Activated CD8-positive, alpha-beta T cell treated with anti-CD3 and anti-CD28 coated beads for 36 hours (primary cell): ENCODE results near the gene PLXNC1. TPM values are rescaled to one million over a fixed set of nuclear protein-coding genes. Genes with fewer than 3 reads are reported as not detected.

Experiments used
- ATAC-seq: fragments of 200-7000 bp; cut with Tn5 transposase; one replicate; pipeline ENCODE4 v1.10.0; 2021; ENCODE audit warnings: mild to moderate bottlenecking, moderate library complexity
- CTCF ChIA-PET: fragments of 350-600 bp; sonication (Branson Sonifier 250); formaldehyde crosslinking; loops from one replicate; lab custom pipeline; 2021; ENCODE audit warnings: antibody characterized with exemption; lab: Charles Lee
- POLR2A ChIA-PET: fragments of 350-600 bp; sonication (Branson Sonifier 250); formaldehyde crosslinking; loops from one replicate; lab custom pipeline; 2021; ENCODE audit warnings: antibody characterized with exemption; lab: Charles Lee
- DNase-seq: peaks from one replicate; pipeline ENCODE4 v3.0.0-alpha.2; 2020
- H3K27ac Mint-ChIP-seq: one replicate; pipeline ENCODE4 v1.8.0; 2021; ENCODE audit warnings: mild to moderate bottlenecking, mixed read lengths
- H3K27me3 Mint-ChIP-seq: one replicate; pipeline ENCODE4 v1.8.0; 2021; ENCODE audit warnings: mixed read lengths
- H3K36me3 Mint-ChIP-seq: one replicate; pipeline ENCODE4 v1.8.0; 2021; ENCODE audit warnings: low read depth, mixed read lengths
- H3K4me1 Mint-ChIP-seq: one replicate; pipeline ENCODE4 v1.8.0; 2021; ENCODE audit warnings: low read depth, mixed read lengths
- H3K4me3 Mint-ChIP-seq: one replicate; pipeline ENCODE4 v1.8.0; 2021; ENCODE audit warnings: mild to moderate bottlenecking, moderate library complexity, mixed read lengths
- H3K9me3 Mint-ChIP-seq: one replicate; pipeline ENCODE4 v1.8.0; 2021; ENCODE audit warnings: mixed read lengths
- intact Hi-C: fragments of 100-400 bp; cut with micrococcal nuclease; formaldehyde crosslinking; loops from one replicate; pipeline ENCODE4 v1.10.0; 2022
- total RNA-seq, 2 experiments: library from RNA; stranded (reverse); gene quantifications; one replicate each; pipeline ENCODE4 v1.2.3, GENCODE V29; 2021
- TF ChIP-seq, protein P1 (sequence below): fragments of 200-600 bp; IDR thresholded peaks from one replicate; pipeline ENCODE4 v1.8.0; 2022; ENCODE audit warnings: antibody characterized with exemption, mild to moderate bottlenecking

PLXNC1 gene
- total RNA-seq, 2 experiments from 2014 or later: 8.8 to 9.5 TPM

DNA sequence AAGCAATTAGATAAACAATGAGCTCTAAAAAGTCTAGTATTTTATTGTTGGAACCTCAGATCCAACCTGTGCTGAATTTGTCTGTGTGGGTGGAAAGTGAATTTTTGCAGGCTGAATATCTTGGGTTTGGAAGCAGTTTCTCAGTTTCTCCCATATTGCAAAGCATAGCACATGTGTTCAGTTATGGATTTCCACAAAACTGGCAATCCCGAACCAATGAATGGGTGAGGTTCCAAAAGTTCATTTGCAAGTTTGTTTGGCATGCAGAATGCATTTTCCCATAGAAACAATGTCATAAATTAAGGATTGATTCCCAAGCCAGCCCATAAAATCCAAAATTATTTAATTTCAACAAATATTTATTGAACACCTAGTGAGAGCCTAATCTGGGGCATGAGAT is 43.4 kb downstream of the PLXNC1 start:
- POLR2A ChIA-PET: interaction anchor here (0.8 kb wide), 1 partner anchor 45 kb away, joined by 3 read pairs; no protein-coding TSS in a partner anchor
- CTCF ChIA-PET: interaction anchor here (1.7 to 2.0 kb wide), 2 partner anchors 17 to 25 kb away, joined by 3 to 5 read pairs; no protein-coding TSS in a partner anchor

DNA sequence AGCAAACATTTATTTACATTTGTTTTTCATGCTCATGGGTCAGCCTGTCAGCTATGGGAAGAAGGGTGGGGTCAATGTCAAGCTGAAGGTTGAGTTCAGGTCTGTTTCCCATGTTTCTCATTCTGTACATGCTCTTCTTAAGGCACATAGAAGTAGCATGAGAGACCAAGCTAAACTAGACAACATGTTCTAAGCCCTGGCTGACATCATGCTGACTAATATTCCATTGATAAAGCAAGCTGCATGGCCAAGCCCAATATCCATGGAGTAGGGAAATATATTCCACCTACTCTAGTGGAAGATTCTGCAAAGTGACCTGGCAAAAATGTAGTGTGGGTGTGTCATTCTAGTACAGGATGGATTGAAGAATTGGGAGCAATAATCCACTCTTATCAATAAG is 44.1 kb downstream of the PLXNC1 start:
- DNase-seq: no peak
- intact Hi-C loops: no loop called here
- no peaks in the 10 kb centered on the region for H3K27me3 Mint-ChIP-seq
- peaks cover 6% of the 10 kb centered on the region for H3K4me1 Mint-ChIP-seq
- H3K4me3 Mint-ChIP-seq: no peak overlapping the region
- ChIA-PET CTCF (interaction anchor here (1.7 to 2.0 kb wide), 2 partner anchors 16 to 26 kb away, joined by 3 to 5 read pairs; no protein-coding TSS in a partner anchor), POLR2A (interaction anchor here (0.5 kb wide), 1 partner anchor 15 kb away, joined by 3 read pairs; no protein-coding TSS in a partner anchor)
- H3K36me3 Mint-ChIP-seq: peaks cover 27% of the 10 kb centered on the region
- peaks cover 17% of the 10 kb centered on the region for H3K9me3 Mint-ChIP-seq
- no peak overlapping the region for H3K27ac Mint-ChIP-seq
- TF ChIP-seq, protein P1, sequence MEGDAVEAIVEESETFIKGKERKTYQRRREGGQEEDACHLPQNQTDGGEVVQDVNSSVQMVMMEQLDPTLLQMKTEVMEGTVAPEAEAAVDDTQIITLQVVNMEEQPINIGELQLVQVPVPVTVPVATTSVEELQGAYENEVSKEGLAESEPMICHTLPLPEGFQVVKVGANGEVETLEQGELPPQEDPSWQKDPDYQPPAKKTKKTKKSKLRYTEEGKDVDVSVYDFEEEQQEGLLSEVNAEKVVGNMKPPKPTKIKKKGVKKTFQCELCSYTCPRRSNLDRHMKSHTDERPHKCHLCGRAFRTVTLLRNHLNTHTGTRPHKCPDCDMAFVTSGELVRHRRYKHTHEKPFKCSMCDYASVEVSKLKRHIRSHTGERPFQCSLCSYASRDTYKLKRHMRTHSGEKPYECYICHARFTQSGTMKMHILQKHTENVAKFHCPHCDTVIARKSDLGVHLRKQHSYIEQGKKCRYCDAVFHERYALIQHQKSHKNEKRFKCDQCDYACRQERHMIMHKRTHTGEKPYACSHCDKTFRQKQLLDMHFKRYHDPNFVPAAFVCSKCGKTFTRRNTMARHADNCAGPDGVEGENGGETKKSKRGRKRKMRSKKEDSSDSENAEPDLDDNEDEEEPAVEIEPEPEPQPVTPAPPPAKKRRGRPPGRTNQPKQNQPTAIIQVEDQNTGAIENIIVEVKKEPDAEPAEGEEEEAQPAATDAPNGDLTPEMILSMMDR: no peak
- ATAC-seq: no peak

More for the DNA sequence above, 43.4 kb downstream of the PLXNC1 start:
- H3K4me1 Mint-ChIP-seq: peaks cover 6% of the 10 kb centered on the region
- H3K9me3 Mint-ChIP-seq: peaks cover 17% of the 10 kb centered on the region
- no peaks in the 10 kb centered on the region for H3K27me3 Mint-ChIP-seq
- no peak overlapping the region for H3K27ac Mint-ChIP-seq
- ATAC-seq: no peak
- intact Hi-C loops: no loop called here
- peaks cover 27% of the 10 kb centered on the region for H3K36me3 Mint-ChIP-seq
- no peak overlapping the region for H3K4me3 Mint-ChIP-seq
- no peak for DNase-seq
- TF ChIP-seq, protein P1: no peak

DNA sequence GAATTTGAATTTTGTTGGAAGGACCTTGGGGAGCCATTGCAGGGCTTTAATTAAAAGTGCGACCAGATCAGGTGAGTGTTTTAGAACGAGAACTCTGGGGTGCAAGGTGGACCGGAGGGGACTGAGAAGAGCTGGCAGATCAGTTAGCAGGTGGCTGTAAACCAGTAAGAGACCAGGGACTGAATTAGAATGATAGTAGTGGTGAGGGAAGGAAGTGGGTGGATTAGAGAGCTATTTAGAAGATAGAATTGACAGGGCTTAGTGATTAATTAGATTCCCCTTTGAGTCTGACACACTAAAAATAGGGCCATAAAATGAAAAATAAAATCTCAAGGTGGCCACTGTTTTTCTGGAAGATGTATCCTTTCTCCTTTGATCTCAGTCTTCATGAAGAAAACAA is 44.8 kb downstream of the PLXNC1 start:
- ATAC-seq (no peak), DNase-seq (no peak)
- Mint-ChIP-seq H3K27me3 (no peaks in the 10 kb centered on the region), H3K9me3 (peaks cover 17% of the 10 kb centered on the region), H3K4me1 (peaks cover 6% of the 10 kb centered on the region), H3K27ac (no peak overlapping the region), H3K4me3 (no peak overlapping the region), H3K36me3 (peaks cover 27% of the 10 kb centered on the region)
- TF ChIP-seq, protein P1: no peak
- POLR2A ChIA-PET: interaction anchor here (0.5 kb wide), 1 partner anchor 16 kb away, joined by 3 read pairs; no protein-coding TSS in a partner anchor
- CTCF ChIA-PET: interaction anchor here (1.7 to 2.0 kb wide), 2 partner anchors 15 to 27 kb away, joined by 3 to 5 read pairs; no protein-coding TSS in a partner anchor
- intact Hi-C loops: no loop called here

DNA sequence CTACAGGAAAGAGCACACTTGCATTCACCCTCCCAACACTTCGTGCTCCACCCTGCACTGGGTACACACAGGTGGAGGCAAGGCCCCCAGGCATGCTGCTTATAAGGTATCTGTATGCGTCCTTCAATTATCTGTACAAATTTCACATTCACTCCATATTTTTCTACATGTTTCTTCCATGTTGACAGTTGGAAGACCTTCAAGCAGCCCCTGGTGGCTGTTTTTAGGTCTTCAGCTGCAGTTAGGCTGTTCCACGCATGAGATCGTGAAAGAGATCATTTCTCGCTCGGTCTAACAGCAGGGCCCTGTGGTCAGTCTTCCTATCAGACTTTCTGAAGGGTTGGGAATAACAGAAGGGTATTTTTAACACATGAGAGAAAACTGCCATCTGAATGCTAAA is 47.1 kb downstream of the PLXNC1 start:
- POLR2A ChIA-PET: interaction anchor here (0.6 kb wide), 1 partner anchor 9 kb away, joined by 3 read pairs; no protein-coding TSS in a partner anchor
- H3K27ac Mint-ChIP-seq: no peak overlapping the region

DNA sequence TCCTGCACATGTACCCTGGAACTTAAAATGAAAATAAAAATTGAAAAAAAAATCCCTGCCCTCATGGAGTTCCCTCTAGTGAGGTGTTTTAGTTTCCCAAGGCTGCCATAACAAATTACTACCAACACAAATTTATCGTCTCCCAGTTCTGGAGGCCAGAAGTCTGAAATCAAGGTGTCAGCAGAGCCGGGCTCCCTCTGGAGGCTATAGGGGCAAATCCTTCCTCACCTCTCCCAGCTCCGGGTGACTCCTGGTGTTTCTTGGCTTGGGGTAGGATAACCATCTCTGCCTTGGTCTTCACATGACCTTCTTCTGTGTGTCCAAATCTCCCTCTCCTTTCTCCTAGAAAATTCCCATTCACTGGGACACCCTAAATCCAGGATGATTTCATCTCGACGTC is 50.1 kb downstream of the PLXNC1 start:
- CTCF ChIA-PET: no interaction called here
- H3K9me3 Mint-ChIP-seq: peaks cover 6% of the 10 kb centered on the region
- POLR2A ChIA-PET: interaction anchor here (0.9 kb wide), 1 partner anchor 12 kb away, joined by 3 read pairs; no protein-coding TSS in a partner anchor
- H3K27ac Mint-ChIP-seq: no peak overlapping the region
- TF ChIP-seq, protein P1: no peak
- peaks cover 20% of the 10 kb centered on the region for H3K36me3 Mint-ChIP-seq
- no peak overlapping the region for H3K4me3 Mint-ChIP-seq
- intact Hi-C loops: no loop called here
- ATAC-seq (no peak), DNase-seq (no peak)
- peaks cover 14% of the 10 kb centered on the region for H3K4me1 Mint-ChIP-seq
- H3K27me3 Mint-ChIP-seq: no peaks in the 10 kb centered on the region

More for the DNA sequence above, 47.1 kb downstream of the PLXNC1 start:
- Mint-ChIP-seq H3K4me1 (peaks cover 5% of the 10 kb centered on the region), H3K27me3 (no peaks in the 10 kb centered on the region), H3K4me3 (no peak overlapping the region), H3K36me3 (peaks cover 27% of the 10 kb centered on the region), H3K9me3 (peaks cover 16% of the 10 kb centered on the region)
- ATAC-seq: no peak
- intact Hi-C loops: no loop called here
- no peak for DNase-seq
- TF ChIP-seq, protein P1: no peak
- CTCF ChIA-PET: interaction anchor here (1.0 to 1.5 kb wide), 2 partner anchors 10 to 44 kb away, joined by 3 to 4 read pairs; no protein-coding TSS in a partner anchor
